PC-9 (cell line): ENCODE results near the gene IL21. TPM values are rescaled to one million over a fixed set of nuclear protein-coding genes. Genes with fewer than 3 reads are reported as not detected.
A peak's percentile ranks its signal among the peaks of the same experiment; 100 is the strongest.

Source experiments
- BruUV-seq: library from RNA; stranded (reverse); fragments of 400-500 nt; replicated peaks from 2 replicates; lab custom pipeline; 2021; lab: Mats Ljungman, UMichigan
- CTCF ChIA-PET: fragments of 300-600 bp; sonication (Branson Sonifier 250); formaldehyde crosslinking; loops from one replicate; lab custom pipeline; 2022; ENCODE audit warnings: antibody characterized with exemption; lab: Charles Lee
- POLR2A ChIA-PET: fragments of 300-600 bp; sonication (Branson Sonifier 250); formaldehyde crosslinking; loops from one replicate; lab custom pipeline; 2022; ENCODE audit warnings: antibody characterized with exemption; ENCODE audit not compliant: unreplicated experiment; lab: Charles Lee
- DNase-seq, 2 experiments: peaks; one replicate each; pipeline versions ENCODE4 v3.0.0 to v3.0.0-alpha.2; 2015 to 2022; ENCODE audit warnings: mixed read lengths in 1 of 2
- H2AFZ ChIP-seq: fragments of 200-600 bp; sonication (generic); 2 replicates; pipeline ENCODE4 v1.8.1; 2017; ENCODE audit warnings: antibody characterized with exemption
- H3F3A ChIP-seq: fragments of 200-600 bp; sonication (generic); 2 replicates; pipeline ENCODE4 v1.8.1; 2017; ENCODE audit warnings: antibody characterized with exemption, mild to moderate bottlenecking, low read depth; ENCODE audit not compliant: insufficient read depth
- H3K27ac ChIP-seq: fragments of 200-600 bp; sonication (generic); 2 replicates; pipeline ENCODE4 v1.6.1; 2016; ENCODE audit warnings: mixed run types
- H3K27me3 ChIP-seq: fragments of 200-600 bp; sonication (generic); 2 replicates; pipeline ENCODE4 v1.6.1; 2016; ENCODE audit warnings: low read depth, mixed run types; ENCODE audit not compliant: insufficient read depth
- H3K36me3 ChIP-seq: fragments of 200-600 bp; sonication (generic); 2 replicates; pipeline ENCODE4 v1.6.1; 2016; ENCODE audit warnings: low read depth, mixed run types
- H3K4me1 ChIP-seq: fragments of 200-600 bp; sonication (generic); replicated peaks from 2 replicates; pipeline ENCODE4 v1.6.1; 2016; ENCODE audit warnings: mixed run types; ENCODE audit not compliant: insufficient read depth
- H3K4me2 ChIP-seq: fragments of 200-600 bp; sonication (generic); 2 replicates; pipeline ENCODE4 v1.6.1; 2017; ENCODE audit warnings: mixed run types
- H3K4me3 ChIP-seq: fragments of 200-600 bp; sonication (generic); 2 replicates; pipeline ENCODE4 v1.6.1; 2016; ENCODE audit warnings: mixed run types
- H3K79me2 ChIP-seq: fragments of 200-600 bp; sonication (generic); 2 replicates; pipeline ENCODE4 v1.6.1; 2017; ENCODE audit warnings: low read depth, mixed run types
- H3K9me2 ChIP-seq: fragments of 200-600 bp; sonication (generic); 2 replicates; pipeline ENCODE4 v1.8.1; 2017; ENCODE audit warnings: mild to moderate bottlenecking; ENCODE audit not compliant: insufficient read depth
- H3K9me3 ChIP-seq: fragments of 200-600 bp; sonication (generic); 2 replicates; pipeline ENCODE4 v1.8.1; 2016; ENCODE audit warnings: low read depth; ENCODE audit not compliant: insufficient read depth
- H4K20me1 ChIP-seq: fragments of 200-600 bp; sonication (generic); 2 replicates; pipeline ENCODE4 v1.8.1; 2017; ENCODE audit not compliant: insufficient read depth
- CTCF ChIP-seq: fragments of 200-600 bp; sonication (generic); conservative IDR thresholded peaks from 2 replicates; pipeline ENCODE4 v1.6.1; 2017; ENCODE audit warnings: mixed run types, antibody characterized with exemption, mild to moderate bottlenecking, moderate library complexity
- EZH2 ChIP-seq: fragments of 200-600 bp; sonication (generic); IDR thresholded peaks from 2 replicates; pipeline ENCODE4 v1.8.0; 2017; ENCODE audit warnings: antibody characterized with exemption, low read depth
- intact Hi-C: fragments of 100-400 bp; cut with micrococcal nuclease; formaldehyde crosslinking; loops from one replicate; pipeline ENCODE4 v1.10.0; 2022; ENCODE audit not compliant: unreplicated experiment
- total RNA-seq: library from RNA; stranded (reverse); gene quantifications from 2 replicates; pipeline ENCODE4 v1.2.3, GENCODE V29; 2021

Gene IL21
- total RNA-seq, 1 experiment from 2014 or later = not detected

- DNase-seq = peak; percentile 38 to 46
- Histone ChIP-seq H3K4me2 (no peak overlapping the region), H3K4me1 (no peaks in the 10 kb centered on the region), H3K79me2 (no peaks in the 10 kb centered on the region), H3K9me3 (no peaks in the 10 kb centered on the region; the same call in 1 of the 2 replicates), H3K27me3 (no peaks in the 10 kb centered on the region), H3K36me3 (no peaks in the 10 kb centered on the region), H3F3A (no peaks in the 10 kb centered on the region), H4K20me1 (no peaks in the 10 kb centered on the region), H3K4me3 (no peak overlapping the region), H3K27ac (no peak overlapping the region), H2AFZ (no peak overlapping the region), H3K9me2 (no peaks in the 10 kb centered on the region)
- ChIA-PET POLR2A (no interaction called here), CTCF (no interaction called here)
- TF ChIP-seq CTCF (peak; percentile 70), EZH2 (no peak)
- intact Hi-C loops = no loop called here
- BruUV-seq = no TSS peak
These were observed 31.5 kb upstream of the IL21 start for GRCh38 chr4:122652379-122652778.

GRCh38 chr4:122650148-122650547, 29.3 kb upstream of the IL21 start:
- DNase-seq = no peak
- H3K27ac ChIP-seq = no peak overlapping the region
- no peaks in the 10 kb centered on the region for H3K79me2 ChIP-seq
- no peaks in the 10 kb centered on the region for H3K4me1 ChIP-seq
- ChIA-PET POLR2A (no interaction called here), CTCF (no interaction called here)
- H3K36me3 ChIP-seq = no peaks in the 10 kb centered on the region
- no peaks in the 10 kb centered on the region for H3K27me3 ChIP-seq
- TF ChIP-seq EZH2 (no peak), CTCF (no peak)
- intact Hi-C loops = no loop called here
- no peak overlapping the region for H2AFZ ChIP-seq
- H3K4me3 ChIP-seq = no peak overlapping the region
- no peaks in the 10 kb centered on the region for H3F3A ChIP-seq
- no peaks in the 10 kb centered on the region; the same call in 1 of the 2 replicates for H3K9me3 ChIP-seq
- no peaks in the 10 kb centered on the region for H3K9me2 ChIP-seq
- no peaks in the 10 kb centered on the region for H4K20me1 ChIP-seq
- BruUV-seq = no TSS peak
- no peak overlapping the region for H3K4me2 ChIP-seq

GRCh38 chr4:122647656-122648055, 26.8 kb upstream of the IL21 start:
- Histone ChIP-seq H3K9me3 (no peaks in the 10 kb centered on the region; the same call in 1 of the 2 replicates), H3K79me2 (no peaks in the 10 kb centered on the region), H3K4me3 (no peak overlapping the region), H3K9me2 (no peaks in the 10 kb centered on the region), H3K36me3 (no peaks in the 10 kb centered on the region), H3K27me3 (no peaks in the 10 kb centered on the region), H3K4me2 (no peak overlapping the region), H3F3A (no peaks in the 10 kb centered on the region), H3K4me1 (no peaks in the 10 kb centered on the region), H2AFZ (no peak overlapping the region), H3K27ac (no peak overlapping the region), H4K20me1 (no peaks in the 10 kb centered on the region)
- POLR2A ChIA-PET = no interaction called here
- CTCF ChIA-PET = no interaction called here
- DNase-seq = no peak
- TF ChIP-seq CTCF = no peak
- no peak for TF ChIP-seq EZH2
- intact Hi-C loops = no loop called here
- no TSS peak for BruUV-seq
